Spinal cord (tissue), 10 donors: Measurements from ENCODE around the gene GNB5. TPM values are rescaled to one million over a fixed set of nuclear protein-coding genes. Genes with fewer than 3 reads are reported as not detected.

Experiments used
- DNase-seq, 6 donors: peaks; one replicate each; pipeline versions ENCODE4 v3.0.0 to v3.0.0-alpha.2; 2013 to 2015; ENCODE audit warnings: low spot score in 6 of 6, low read depth in 4 of 6
- H3K27ac ChIP-seq: one replicate; pipeline ENCODE4 v1.5.1; 2013; ENCODE audit warnings: low read depth, low read length, control low read depth
- H3K27me3 ChIP-seq: one replicate; pipeline ENCODE4 v1.6.1; 2013; ENCODE audit warnings: low read length; ENCODE audit not compliant: control insufficient read depth, insufficient read depth
- H3K36me3 ChIP-seq: one replicate; pipeline ENCODE4 v1.6.1; 2013; ENCODE audit warnings: low read length; ENCODE audit not compliant: control insufficient read depth, insufficient read depth
- H3K4me1 ChIP-seq: one replicate; pipeline ENCODE4 v1.6.1; 2013; ENCODE audit warnings: low read length; ENCODE audit not compliant: control insufficient read depth, insufficient read depth
- H3K4me3 ChIP-seq: one replicate; pipeline ENCODE4 v1.5.1; 2013; ENCODE audit warnings: low read depth, low read length, control low read depth
- H3K9me3 ChIP-seq: one replicate; pipeline ENCODE4 v1.6.1; 2013; ENCODE audit warnings: low read length; ENCODE audit not compliant: control insufficient read depth, insufficient read depth
- WGBS: methylation state at CpG from one replicate; pipeline ENCODE4 v1.1.5; 2013; ENCODE audit warnings: missing lambda C conversion rate; ENCODE audit not compliant: insufficient coverage; 5-methylcytosine and 5-hydroxymethylcytosine counted together
- polyA plus RNA-seq, 2 donors: library from polyadenylated mRNA; unstranded; fragments of 120-200 nt; gene quantifications; one replicate each; pipeline ENCODE4 v1.2.1, GENCODE V29; 2013; ENCODE audit not compliant: insufficient read length in 2 of 2
- total RNA-seq, 2 donors: library from RNA; depleted of rRNA in 1 of 2; stranded (reverse); fragments of 120-200 nt in 1 of 2; fragments of >200 nt in 1 of 2; gene quantifications; one replicate each; pipeline versions ENCODE4 v1.2.3 to v1.2.4, GENCODE V29; 2013 to 2014
- donor health status: healthy.

GNB5 gene
- total and polyA plus RNA-seq, 4 donors = 28.0 to 57.2 (median 54.6) TPM

GRCh38 chr15:52120488-52120887, 70.7 kb downstream of the GNB5 start:
- WGBS = 100% methylated on average over 1 of the region's 2 CpGs
- peaks cover 16% of the 10 kb centered on the region for H3K36me3 ChIP-seq
- H3K27ac ChIP-seq = no peak overlapping the region
- no peaks in the 10 kb centered on the region for H3K27me3 ChIP-seq
- no peaks in the 10 kb centered on the region for H3K9me3 ChIP-seq
- H3K4me1 ChIP-seq = peaks cover 5% of the 10 kb centered on the region
- no peak overlapping the region for H3K4me3 ChIP-seq
- no peak for DNase-seq

- Histone ChIP-seq H3K36me3 (peaks cover 13% of the 10 kb centered on the region), H3K4me1 (peaks cover 5% of the 10 kb centered on the region), H3K27me3 (no peaks in the 10 kb centered on the region), H3K4me3 (no peak overlapping the region), H3K9me3 (no peaks in the 10 kb centered on the region), H3K27ac (no peak overlapping the region)
- DNase-seq = no peak
- WGBS = 75% methylated on average over 2 of the region's 3 CpGs
These were observed 72.0 kb downstream of the GNB5 start for GRCh38 chr15:52118969-52119749.

- Histone ChIP-seq H3K36me3 (peaks cover 11% of the 10 kb centered on the region), H3K4me3 (no peak overlapping the region), H3K4me1 (peaks cover 5% of the 10 kb centered on the region), H3K27me3 (peaks cover 6% of the 10 kb centered on the region), H3K9me3 (no peaks in the 10 kb centered on the region), H3K27ac (no peak overlapping the region)
- 92% methylated on average over 7 of the region's 9 CpGs for WGBS
- DNase-seq = no peak
These were observed 73.6 kb downstream of the GNB5 start for GRCh38 chr15:52117549-52117948.

- Histone ChIP-seq H3K27me3 (peaks cover 18% of the 10 kb centered on the region), H3K4me3 (no peak overlapping the region), H3K4me1 (peaks cover 12% of the 10 kb centered on the region), H3K36me3 (peaks cover 7% of the 10 kb centered on the region), H3K27ac (no peak overlapping the region), H3K9me3 (no peaks in the 10 kb centered on the region)
- WGBS = 83% methylated on average over 4 of the region's 9 CpGs
- DNase-seq = peak in 1 of 6 donors; percentile 49
These were observed 75.4 kb downstream of the GNB5 start for GRCh38 chr15:52115598-52116427.

GRCh38 chr15:52114261-52115055, 76.7 kb downstream of the GNB5 start:
- H3K36me3 ChIP-seq = no peaks in the 10 kb centered on the region
- no peak overlapping the region for H3K27ac ChIP-seq
- H3K4me1 ChIP-seq = peaks cover 12% of the 10 kb centered on the region
- no peaks in the 10 kb centered on the region for H3K9me3 ChIP-seq
- WGBS = 26% methylated on average over 3 of the region's 5 CpGs
- H3K4me3 ChIP-seq = no peak overlapping the region
- peak in 4 of 6 donors; percentile 33 to 81 (median 56) for DNase-seq
- peaks cover 24% of the 10 kb centered on the region for H3K27me3 ChIP-seq

GRCh38 chr15:52113708-52114107, 77.5 kb downstream of the GNB5 start:
- Histone ChIP-seq H3K36me3 (no peaks in the 10 kb centered on the region), H3K4me1 (peaks cover 12% of the 10 kb centered on the region), H3K27ac (no peak overlapping the region), H3K9me3 (no peaks in the 10 kb centered on the region), H3K4me3 (no peak overlapping the region), H3K27me3 (peaks cover 26% of the 10 kb centered on the region)
- no peak for DNase-seq

- no peak overlapping the region for H3K4me3 ChIP-seq
- H3K27ac ChIP-seq = no peak overlapping the region
- DNase-seq = no peak
- H3K27me3 ChIP-seq = peaks cover 27% of the 10 kb centered on the region
- H3K36me3 ChIP-seq = no peaks in the 10 kb centered on the region
- no CpG with 5 or more reads among the region's 3 CpGs for WGBS
- H3K9me3 ChIP-seq = no peaks in the 10 kb centered on the region
- H3K4me1 ChIP-seq = peaks cover 12% of the 10 kb centered on the region
These were observed 78.0 kb downstream of the GNB5 start for GRCh38 chr15:52113235-52113634.

- H3K4me3 ChIP-seq = peak overlapping the region; percentile 21
- peaks cover 8% of the 10 kb centered on the region for H3K4me1 ChIP-seq
- no peaks in the 10 kb centered on the region for H3K36me3 ChIP-seq
- peaks cover 27% of the 10 kb centered on the region for H3K27me3 ChIP-seq
- no peaks in the 10 kb centered on the region for H3K9me3 ChIP-seq
- 3% methylated on average over 61 of the region's 61 CpGs for WGBS
- H3K27ac ChIP-seq = no peak overlapping the region
- DNase-seq = peak in 2 of 6 donors; percentile 45 to 62
These were observed 78.9 kb downstream of the GNB5 start for GRCh38 chr15:52112203-52112750.

GRCh38 chr15:52111517-52112202, 79.5 kb downstream of the GNB5 start:
- H3K4me3 ChIP-seq = no peak overlapping the region
- 31% methylated on average over 25 of the region's 32 CpGs for WGBS
- H3K27ac ChIP-seq = no peak overlapping the region
- H3K36me3 ChIP-seq = no peaks in the 10 kb centered on the region
- peaks cover 27% of the 10 kb centered on the region for H3K27me3 ChIP-seq
- no peaks in the 10 kb centered on the region for H3K9me3 ChIP-seq
- H3K4me1 ChIP-seq = peaks cover 8% of the 10 kb centered on the region
- no peak for DNase-seq
